SK-N-MC (cell line): ENCODE measurements around the gene RIMBP2.

Source experiments
- EZH2 ChIP-seq: fragments of 200-600 bp; sonication (generic); IDR thresholded peaks from one replicate; pipeline ENCODE4 v1.6.1; 2017; ENCODE audit warnings: antibody characterized with exemption
- FOXP2 ChIP-seq: optimal IDR thresholded peaks from 2 replicates; pipeline ENCODE3; 2011; ENCODE audit warnings: mild to moderate bottlenecking, moderate library complexity; ENCODE audit not compliant: insufficient read depth; ENCODE audit errors: extremely low read length, control extremely low read depth
- POLR2AphosphoS5 ChIP-seq: IDR thresholded peaks from 2 replicates; pipeline ENCODE4 v1.6.1; 2012; ENCODE audit warnings: mild to moderate bottlenecking, low read depth, low read length, borderline replicate concordance

- TF ChIP-seq POLR2AphosphoS5: no peak
- TF ChIP-seq EZH2: no peak
- TF ChIP-seq FOXP2: no peak
Observed at GRCh38 chr12:130674676-130675075, 41.4 kb downstream of the RIMBP2 start.
